ENCODE data around the gene CTNS.

Gene CTNS

GRCh38 chr17:3704931-3705717 lies 68.6 kb downstream of the CTNS start:
- TF ChIP-seq NFIC (IDR thresholded peaks at IDR 0.05), result no peak
- no peak for TF ChIP-seq FOXM1 (IDR thresholded peaks at IDR 0.05; ENCODE audit: borderline replicate concordance, low read depth)
- no peak for TF ChIP-seq TAF1 (IDR thresholded peaks at IDR 0.05; ENCODE audit: low read depth)
- TF ChIP-seq REST (IDR thresholded peaks at IDR 0.05; ENCODE audit: low read depth), result no peak
- TF ChIP-seq EGR1 (IDR thresholded peaks at IDR 0.05), result no peak
- no peak for TF ChIP-seq EP300 (IDR thresholded peaks at IDR 0.05; ENCODE audit: borderline replicate concordance)
- no peak for TF ChIP-seq YY1 (IDR thresholded peaks at IDR 0.05; ENCODE audit: low read depth)
- TF ChIP-seq MAX (IDR thresholded peaks at IDR 0.05), result no peak
- TF ChIP-seq TCF12 (IDR thresholded peaks at IDR 0.05; ENCODE audit: low read depth), result no peak

- no peak for TF ChIP-seq EGR1 (IDR thresholded peaks at IDR 0.05)
- no peak for TF ChIP-seq RAD21 (IDR thresholded peaks at IDR 0.05; ENCODE audit: low read depth)
These were observed 71.8 kb downstream of the CTNS start for GRCh38 chr17:3708366-3708765.

GRCh38 chr17:3710951-3711383 lies 74.4 kb downstream of the CTNS start:
- TF ChIP-seq MAX (IDR thresholded peaks at IDR 0.05) (no peak), TEAD4 (IDR thresholded peaks at IDR 0.05) (no peak), REST (IDR thresholded peaks at IDR 0.05; ENCODE audit: low read depth) (no peak), TAF1 (IDR thresholded peaks at IDR 0.05; ENCODE audit: low read depth) (no peak), EP300 (IDR thresholded peaks at IDR 0.05; ENCODE audit: borderline replicate concordance) (no peak), EGR1 (IDR thresholded peaks at IDR 0.05) (no peak), ZBTB7A (IDR thresholded peaks at IDR 0.05; ENCODE audit: low read depth) (no peak), CEBPB (IDR thresholded peaks at IDR 0.05) (no peak), FOXM1 (IDR thresholded peaks at IDR 0.05; ENCODE audit: borderline replicate concordance, low read depth) (no peak), USF1 (IDR thresholded peaks at IDR 0.05) (no peak), CREB1 (IDR thresholded peaks at IDR 0.05; ENCODE audit: low read depth) (no peak), RAD21 (IDR thresholded peaks at IDR 0.05; ENCODE audit: low read depth) (no peak), YY1 (IDR thresholded peaks at IDR 0.05; ENCODE audit: low read depth) (no peak), NFIC (IDR thresholded peaks at IDR 0.05) (no peak), TCF12 (IDR thresholded peaks at IDR 0.05; ENCODE audit: low read depth) (no peak)
